Gastroesophageal sphincter (tissue), 4 donors: ENCODE data around the gene BANF2. TPM values are rescaled to one million over a fixed set of nuclear protein-coding genes. Genes with fewer than 3 reads are reported as not detected.

Experiments
- ATAC-seq: fragments of 150-250 bp; one replicate; pipeline ENCODE4 v1.9.1; 2016; ENCODE audit warnings: mild to moderate bottlenecking, moderate library complexity
- H3K27ac ChIP-seq, 4 donors: fragments of 200-600 bp; sonication (generic) in 3 of 4; 1 replicate in 3 of 4; 2 replicates in 1 of 4; pipeline ENCODE4 v1.5.1; 2016 to 2019
- H3K27me3 ChIP-seq: fragments of 200-600 bp; sonication (generic); one replicate; pipeline ENCODE4 v1.5.1; 2019
- H3K36me3 ChIP-seq, 2 donors: fragments of 200-600 bp; sonication (generic); one replicate each; pipeline ENCODE4 v1.5.1; 2019; ENCODE audit warnings: control low read depth in 1 of 2
- H3K4me1 ChIP-seq, 3 donors: fragments of 200-600 bp; sonication (generic); 1 replicate in 2 of 3; 2 replicates in 1 of 3; pipeline ENCODE4 v1.5.1; 2016 to 2019; ENCODE audit warnings: control low read depth in 2 of 3
- H3K4me3 ChIP-seq, 2 donors: fragments of 200-600 bp; sonication (generic); one replicate each; pipeline ENCODE4 v1.5.1; 2019; ENCODE audit warnings: mild to moderate bottlenecking in 1 of 2, moderate library complexity in 1 of 2
- H3K9me3 ChIP-seq, 3 donors: fragments of 200-600 bp; sonication (generic); one replicate each; pipeline ENCODE4 v1.5.1; 2017 to 2019; ENCODE audit warnings: control low read depth in 2 of 3
- CTCF ChIP-seq, 4 experiments: fragments of 200-600 bp in 2 of 4; fragments of 450-650 bp in 2 of 4; sonication (generic) in 1 of 4; IDR thresholded peaks; one replicate each; pipeline ENCODE4 v1.5.1; 2017 to 2019; ENCODE audit warnings: antibody characterized with exemption in 4 of 4, mild to moderate bottlenecking in 2 of 4, moderate library complexity in 2 of 4
- EP300 ChIP-seq: sonication (generic); formaldehyde crosslinking; IDR thresholded peaks from one replicate; pipeline ENCODE4 v1.6.1; 2017; ENCODE audit warnings: antibody characterized with exemption, mild to moderate bottlenecking
- POLR2A ChIP-seq, 2 donors: fragments of 450-650 bp; IDR thresholded peaks; one replicate each; pipeline ENCODE4 v1.6.1; 2017; ENCODE audit warnings: antibody characterized with exemption in 2 of 2, mild to moderate bottlenecking in 2 of 2, moderate library complexity in 1 of 2
- POLR2AphosphoS5 ChIP-seq: sonication (generic); formaldehyde crosslinking; IDR thresholded peaks from one replicate; pipeline ENCODE4 v1.6.1; 2017; ENCODE audit warnings: antibody characterized with exemption
- WGBS, 2 donors: methylation state at CpG; one replicate each; pipeline ENCODE4 v1.1.5; 2018; ENCODE audit warnings: low coverage in 1 of 2; 5-methylcytosine and 5-hydroxymethylcytosine counted together
- total RNA-seq, 4 donors: library from RNA; depleted of rRNA; stranded (reverse); fragments of >200 nt; gene quantifications; one replicate each; pipeline ENCODE4 v1.1.0, GENCODE V29; 2016

BANF2 gene
- total RNA-seq, 4 donors from 2014 or later: not detected

- peak; percentile 39 for ATAC-seq
- TF ChIP-seq POLR2AphosphoS5 (no peak), CTCF (IDR thresholded peaks at IDR 0.05) (no peak), POLR2A (IDR thresholded peaks at IDR 0.05) (no peak), EP300 (no peak)
- Histone ChIP-seq H3K4me1 (no peaks in the 10 kb centered on the region), H3K9me3 (peaks cover 0 to 28% (median 0%) of the 10 kb centered on the region in 3 donors), H3K27me3 (no peaks in the 10 kb centered on the region), H3K27ac (no peak overlapping the region), H3K36me3 (no peaks in the 10 kb centered on the region), H3K4me3 (no peak overlapping the region)
- 53 to 60% methylated on average over 1 of the region's 1 CpG for WGBS, 2 donors
Measured at GRCh38 chr20:17759449-17759848, 59.7 kb downstream of the BANF2 start.

DNA sequence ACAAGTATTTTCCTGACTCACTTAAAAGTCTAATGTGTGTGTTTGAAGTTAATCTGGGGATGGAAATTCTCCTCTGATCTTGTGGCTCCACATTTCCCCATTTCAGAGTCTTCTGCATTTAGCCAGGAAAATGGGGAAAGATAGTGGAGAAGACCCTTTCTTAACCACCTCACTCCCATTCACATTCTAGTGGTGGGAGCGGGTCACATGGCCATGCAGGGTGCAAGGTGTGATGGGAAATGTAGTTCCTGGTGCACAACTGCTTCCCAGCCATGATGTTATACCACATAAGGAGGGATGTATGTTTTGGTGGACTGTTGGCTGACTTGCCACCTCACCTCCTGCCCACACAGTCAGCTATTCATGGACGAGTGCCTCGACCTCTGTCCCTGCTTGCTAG, 61.8 kb downstream of the BANF2 start:
- no peak for ATAC-seq
- H3K4me3 ChIP-seq: no peak overlapping the region
- peaks cover 0 to 28% (median 0%) of the 10 kb centered on the region in 3 donors for H3K9me3 ChIP-seq
- H3K27ac ChIP-seq: no peak overlapping the region
- H3K36me3 ChIP-seq: no peaks in the 10 kb centered on the region
- no peaks in the 10 kb centered on the region for H3K4me1 ChIP-seq
- TF ChIP-seq CTCF (IDR thresholded peaks at IDR 0.05) (no peak), POLR2AphosphoS5 (no peak), POLR2A (IDR thresholded peaks at IDR 0.05) (no peak), EP300 (no peak)
- H3K27me3 ChIP-seq: no peaks in the 10 kb centered on the region
- WGBS, 2 donors: 92 to 94% methylated on average over 3 of the region's 3 CpGs

DNA sequence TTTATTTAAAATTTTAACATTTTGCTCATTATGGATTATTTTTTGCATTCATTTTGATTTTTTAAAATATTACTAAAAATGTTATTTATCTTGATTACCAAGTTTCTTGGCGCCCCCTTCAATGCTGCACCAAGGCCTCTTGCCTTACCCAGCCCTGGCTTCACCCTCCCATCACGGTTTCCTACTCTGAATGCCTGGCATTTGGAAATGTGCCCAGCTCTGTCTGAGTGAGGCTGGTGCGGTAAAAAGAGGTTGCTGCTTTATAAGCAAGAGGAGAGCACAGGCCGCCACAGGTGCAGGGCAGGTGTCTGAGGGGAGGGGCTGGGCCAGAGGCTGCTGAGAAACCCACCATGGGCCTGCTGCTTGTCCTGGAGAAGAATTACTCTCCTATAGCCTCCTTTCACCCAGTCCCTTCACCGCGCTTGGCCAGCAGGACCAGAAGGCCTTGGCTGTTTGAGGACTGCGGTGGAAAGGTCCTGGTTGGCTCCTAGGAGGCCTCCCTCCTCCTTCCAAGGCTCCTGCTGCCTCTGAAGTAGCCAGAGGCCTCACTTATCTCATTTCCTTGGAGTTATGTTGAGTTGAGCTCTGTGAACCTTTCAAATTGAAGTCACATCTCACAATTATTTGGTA, 62.6 kb downstream of the BANF2 start:
- no peak for ATAC-seq
- H3K9me3 ChIP-seq: peaks cover 0 to 24% (median 0%) of the 10 kb centered on the region in 3 donors

DNA sequence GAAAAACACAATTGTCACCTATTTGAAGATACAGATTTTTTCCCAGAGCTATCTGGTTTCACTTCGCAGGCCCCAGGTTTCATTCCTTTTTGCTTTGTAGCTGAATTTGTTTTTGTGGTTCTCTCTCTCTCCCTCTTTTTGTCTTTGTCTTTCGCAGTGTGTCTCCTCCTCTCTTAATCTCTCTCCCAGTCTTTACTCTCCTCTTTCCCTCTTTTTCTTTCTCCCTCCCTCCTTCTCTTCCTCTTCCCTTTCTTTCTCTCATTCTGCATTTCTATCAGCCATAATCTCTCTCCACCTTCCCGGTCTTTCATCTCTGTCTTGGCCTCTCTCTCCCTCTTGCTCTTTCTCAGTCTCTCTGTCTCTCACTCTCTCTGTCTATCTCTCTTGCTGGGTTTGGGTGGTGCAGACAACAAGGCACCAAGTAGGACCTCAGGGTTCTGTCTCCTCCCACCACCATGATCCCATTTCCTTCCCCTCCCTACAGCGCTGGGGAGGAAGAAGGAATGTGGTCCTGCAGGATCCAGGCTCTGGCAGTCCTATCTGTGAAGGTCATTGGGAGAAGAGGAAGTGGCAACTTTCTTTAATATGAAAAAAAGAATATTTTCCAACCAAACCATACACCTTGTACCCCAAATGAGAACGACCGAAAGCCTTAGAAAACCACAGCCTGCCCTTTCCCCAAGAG, 63.2 kb downstream of the BANF2 start:
- Histone ChIP-seq H3K27me3 (no peaks in the 10 kb centered on the region), H3K9me3 (peaks cover 0 to 17% (median 0%) of the 10 kb centered on the region in 3 donors), H3K4me1 (no peaks in the 10 kb centered on the region), H3K27ac (no peak overlapping the region), H3K36me3 (no peaks in the 10 kb centered on the region), H3K4me3 (no peak overlapping the region)
- 88% methylated on average over 4 of the region's 6 CpGs; no CpG with 5 or more reads in 1 of the 2 donors for WGBS, 2 donors
- TF ChIP-seq CTCF (IDR thresholded peaks at IDR 0.05) (no peak), POLR2A (IDR thresholded peaks at IDR 0.05) (no peak), EP300 (no peak), POLR2AphosphoS5 (no peak)
- no peak for ATAC-seq

More for the DNA sequence above, 62.6 kb downstream of the BANF2 start:
- Histone ChIP-seq H3K36me3 (no peaks in the 10 kb centered on the region), H3K27me3 (no peaks in the 10 kb centered on the region), H3K27ac (no peak overlapping the region), H3K4me3 (no peak overlapping the region), H3K4me1 (no peaks in the 10 kb centered on the region)
- no peak for TF ChIP-seq CTCF (IDR thresholded peaks at IDR 0.05)
- WGBS, 2 donors: 92 to 95% methylated on average over 2 to 3 of the region's 7 CpGs

GRCh38 chr20:17765017-17765416, 65.3 kb downstream of the BANF2 start:
- TF ChIP-seq POLR2AphosphoS5 (no peak), EP300 (no peak), POLR2A (IDR thresholded peaks at IDR 0.05) (no peak), CTCF (IDR thresholded peaks at IDR 0.05) (no peak)
- H3K4me1 ChIP-seq: no peaks in the 10 kb centered on the region
- no peaks in the 10 kb centered on the region for H3K9me3 ChIP-seq
- WGBS, 2 donors: 80% methylated on average over 3 of the region's 4 CpGs; no CpG with 5 or more reads in 1 of the 2 donors
- H3K4me3 ChIP-seq: no peak overlapping the region
- no peak for ATAC-seq
- no peaks in the 10 kb centered on the region for H3K27me3 ChIP-seq
- H3K36me3 ChIP-seq: no peaks in the 10 kb centered on the region
- H3K27ac ChIP-seq: no peak overlapping the region
